Osteoblast (primary cell): ENCODE results near the gene RRAGC. TPM values are rescaled to one million over a fixed set of nuclear protein-coding genes. Genes with fewer than 3 reads are reported as not detected.

ENCODE experiments used
- DNase-seq: peaks from one replicate; pipeline ENCODE4 v3.0.0; 2011; ENCODE audit warnings: low spot score, mixed read lengths; ENCODE audit not compliant: insufficient read length; ENCODE audit errors: missing footprints
- H2AFZ ChIP-seq: 2 replicates; pipeline ENCODE4 v1.6.0; 2011; ENCODE audit warnings: mild to moderate bottlenecking, low read length
- H3K27ac ChIP-seq: 2 replicates; pipeline ENCODE4 v1.5.1; 2011; ENCODE audit warnings: mild to moderate bottlenecking, low read depth, low read length, moderate library complexity
- H3K27me3 ChIP-seq: 2 replicates; pipeline ENCODE4 v1.6.0; 2012; ENCODE audit warnings: mild to moderate bottlenecking, control low read depth, inconsistent platforms, low read length, moderate library complexity; ENCODE audit not compliant: insufficient read depth
- H3K36me3 ChIP-seq: 2 replicates; pipeline ENCODE4 v1.5.1; 2011; ENCODE audit warnings: mild to moderate bottlenecking, low read length, control low read depth, moderate library complexity; ENCODE audit not compliant: insufficient read depth
- H3K4me1 ChIP-seq: 2 replicates; pipeline ENCODE4 v1.5.1; 2011; ENCODE audit warnings: mild to moderate bottlenecking, low read length, control low read depth, moderate library complexity; ENCODE audit not compliant: insufficient read depth
- H3K4me2 ChIP-seq: 2 replicates; pipeline ENCODE4 v1.6.0; 2011; ENCODE audit warnings: mild to moderate bottlenecking, low read length; ENCODE audit not compliant: insufficient read depth
- H3K4me3 ChIP-seq: fragments of 200-600 bp; sonication (generic); 3 replicates; pipeline ENCODE4 v1.5.1; 2012; ENCODE audit warnings: mild to moderate bottlenecking, low read length, inconsistent platforms; ENCODE audit not compliant: insufficient read depth
- H3K79me2 ChIP-seq: 2 replicates; pipeline ENCODE4 v1.6.0; 2012; ENCODE audit warnings: mild to moderate bottlenecking, low read length, control low read depth, inconsistent platforms; ENCODE audit not compliant: insufficient read depth
- H3K9me3 ChIP-seq: 2 replicates; pipeline ENCODE4 v1.5.1; 2011; ENCODE audit warnings: low read depth, low read length, control low read depth
- H4K20me1 ChIP-seq: 2 replicates; pipeline ENCODE4 v1.6.0; 2012; ENCODE audit warnings: mild to moderate bottlenecking, low read length, control low read depth; ENCODE audit not compliant: insufficient read depth
- total RNA-seq: library from RNA; depleted of rRNA; stranded (reverse); fragments of >200 nt; gene quantifications from 2 replicates; pipeline ENCODE4 v1.2.3, GENCODE V29; 2012
- TF ChIP-seq, protein P1 (sequence below): IDR thresholded peaks from 2 replicates; pipeline ENCODE4 v1.5.1; 2011; ENCODE audit warnings: mild to moderate bottlenecking, low read depth, low read length, moderate library complexity; ENCODE audit errors: extremely low read depth

RRAGC gene
- total RNA-seq, 1 donor, result 57.9 TPM

DNA sequence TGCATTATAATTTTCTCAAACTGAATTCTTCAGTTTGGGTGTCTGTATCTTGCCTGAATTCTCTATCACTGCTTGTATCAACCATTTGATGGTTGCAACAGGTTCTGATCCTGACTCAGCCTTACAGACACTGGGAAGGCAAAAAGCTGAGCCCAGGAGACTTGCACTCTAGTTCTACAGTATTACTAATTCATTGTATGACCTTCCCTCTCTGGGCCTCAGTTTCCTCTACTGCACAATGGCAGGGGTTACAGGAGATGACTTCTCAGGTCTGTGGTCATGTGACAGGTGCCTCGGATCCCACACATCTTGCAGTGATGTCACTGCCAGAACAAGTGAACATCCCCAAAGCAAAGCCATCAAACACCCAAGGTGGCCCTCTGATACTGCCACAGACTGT is 38.7 kb downstream of the RRAGC start:
- Histone ChIP-seq H3K36me3 (no peaks in the 10 kb centered on the region), H2AFZ (no peak overlapping the region), H3K27me3 (peaks cover 61% of the 10 kb centered on the region), H3K4me3 (no peak overlapping the region), H4K20me1 (no peaks in the 10 kb centered on the region), H3K9me3 (no peaks in the 10 kb centered on the region), H3K4me1 (no peaks in the 10 kb centered on the region), H3K79me2 (no peaks in the 10 kb centered on the region), H3K4me2 (no peak overlapping the region), H3K27ac (no peak overlapping the region)
- TF ChIP-seq, protein P1, sequence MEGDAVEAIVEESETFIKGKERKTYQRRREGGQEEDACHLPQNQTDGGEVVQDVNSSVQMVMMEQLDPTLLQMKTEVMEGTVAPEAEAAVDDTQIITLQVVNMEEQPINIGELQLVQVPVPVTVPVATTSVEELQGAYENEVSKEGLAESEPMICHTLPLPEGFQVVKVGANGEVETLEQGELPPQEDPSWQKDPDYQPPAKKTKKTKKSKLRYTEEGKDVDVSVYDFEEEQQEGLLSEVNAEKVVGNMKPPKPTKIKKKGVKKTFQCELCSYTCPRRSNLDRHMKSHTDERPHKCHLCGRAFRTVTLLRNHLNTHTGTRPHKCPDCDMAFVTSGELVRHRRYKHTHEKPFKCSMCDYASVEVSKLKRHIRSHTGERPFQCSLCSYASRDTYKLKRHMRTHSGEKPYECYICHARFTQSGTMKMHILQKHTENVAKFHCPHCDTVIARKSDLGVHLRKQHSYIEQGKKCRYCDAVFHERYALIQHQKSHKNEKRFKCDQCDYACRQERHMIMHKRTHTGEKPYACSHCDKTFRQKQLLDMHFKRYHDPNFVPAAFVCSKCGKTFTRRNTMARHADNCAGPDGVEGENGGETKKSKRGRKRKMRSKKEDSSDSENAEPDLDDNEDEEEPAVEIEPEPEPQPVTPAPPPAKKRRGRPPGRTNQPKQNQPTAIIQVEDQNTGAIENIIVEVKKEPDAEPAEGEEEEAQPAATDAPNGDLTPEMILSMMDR, result no peak
- DNase-seq, result peak; percentile 62

DNA sequence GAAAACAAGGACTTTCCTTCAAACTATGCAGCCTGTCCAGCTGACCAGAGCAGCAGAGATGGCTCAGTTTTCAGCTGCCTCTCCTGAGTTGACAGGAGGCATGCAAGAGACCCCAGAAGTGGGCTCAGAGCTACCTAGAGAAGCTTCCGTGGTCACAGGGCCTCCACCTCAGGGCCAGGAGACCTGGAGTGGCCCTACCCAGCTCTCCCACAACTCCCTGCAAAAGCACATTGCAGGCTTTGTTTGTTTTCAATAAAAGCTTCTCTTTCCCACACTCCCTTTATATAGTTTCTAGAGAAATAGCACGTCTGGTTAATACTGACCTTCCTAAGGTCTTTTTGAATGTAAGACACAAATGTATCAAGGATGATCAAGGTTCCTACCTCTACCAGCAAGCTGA is 40.1 kb downstream of the RRAGC start:
- TF ChIP-seq, protein P1, result no peak
- Histone ChIP-seq H3K79me2 (no peaks in the 10 kb centered on the region), H3K4me3 (no peak overlapping the region), H3K27ac (no peak overlapping the region), H2AFZ (no peak overlapping the region), H3K4me2 (no peak overlapping the region), H3K4me1 (no peaks in the 10 kb centered on the region), H3K9me3 (no peaks in the 10 kb centered on the region), H3K27me3 (peaks cover 73% of the 10 kb centered on the region), H4K20me1 (no peaks in the 10 kb centered on the region), H3K36me3 (no peaks in the 10 kb centered on the region)
- DNase-seq, result peak; percentile 63

DNA sequence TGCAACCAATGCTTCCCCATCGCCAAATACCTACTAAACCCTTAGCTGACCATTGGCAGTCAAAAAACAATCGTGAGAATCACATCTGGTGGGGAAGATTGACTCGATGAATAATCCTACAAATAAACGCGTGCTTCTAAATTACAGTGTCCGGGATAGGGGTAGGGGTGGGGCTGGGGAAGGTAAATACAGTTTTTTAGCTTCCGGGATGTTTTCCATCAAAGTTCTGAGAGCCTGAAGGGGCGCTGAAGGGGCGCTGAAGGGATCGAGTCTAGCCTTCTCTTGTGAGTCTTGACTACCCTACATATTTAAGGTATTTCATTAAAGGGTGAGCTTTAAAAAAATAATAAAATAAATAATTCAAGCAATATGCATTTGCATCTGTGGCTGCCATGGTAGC is 40.5 kb downstream of the RRAGC start:
- Histone ChIP-seq H3K27me3 (peaks cover 78% of the 10 kb centered on the region), H3K4me1 (no peaks in the 10 kb centered on the region), H4K20me1 (no peaks in the 10 kb centered on the region), H3K9me3 (no peaks in the 10 kb centered on the region), H3K4me3 (no peak overlapping the region), H3K79me2 (no peaks in the 10 kb centered on the region), H3K27ac (no peak overlapping the region), H3K36me3 (no peaks in the 10 kb centered on the region), H2AFZ (no peak overlapping the region), H3K4me2 (no peak overlapping the region)
- no peak for DNase-seq
- TF ChIP-seq, protein P1, result no peak

DNA sequence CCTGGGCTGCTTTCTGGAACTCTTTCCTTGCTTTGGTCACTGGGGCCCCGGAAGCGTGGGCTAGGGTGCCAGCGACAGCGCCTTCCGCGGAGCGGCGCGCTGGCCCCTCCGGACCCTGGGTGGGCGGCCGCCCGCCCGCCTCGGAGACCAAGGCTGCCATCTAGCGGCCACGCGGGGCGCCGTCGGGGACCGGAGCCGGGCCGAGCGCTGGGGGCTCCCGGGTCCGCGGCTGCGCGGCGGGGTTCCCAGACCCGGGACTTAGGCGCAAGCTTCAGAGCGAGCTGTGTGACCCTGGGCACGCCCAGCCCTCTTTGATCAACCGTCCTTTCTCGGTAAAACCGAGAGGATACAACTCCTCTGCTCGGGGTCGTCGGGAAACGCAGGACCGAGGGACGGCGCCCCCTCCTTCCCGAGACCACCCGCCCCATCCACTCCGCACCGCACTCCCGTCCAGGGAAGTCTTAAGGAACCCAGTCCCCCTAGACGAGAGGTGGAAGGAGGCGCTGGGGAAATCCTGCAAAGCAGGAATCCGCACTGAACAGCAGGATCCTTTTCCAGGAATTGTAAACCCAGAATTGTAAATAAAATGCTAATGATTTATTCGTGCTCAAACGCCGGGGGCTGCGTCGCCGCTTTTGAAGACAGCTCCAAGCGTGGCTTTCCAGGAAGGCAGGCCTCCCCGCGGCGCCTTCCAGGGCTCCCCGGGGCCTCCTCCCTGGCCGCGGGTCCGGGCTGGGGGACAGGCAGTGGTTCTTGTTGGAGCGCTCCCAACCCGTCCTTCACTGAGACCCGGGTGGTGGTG is 41.2 kb downstream of the RRAGC start:
- H3K27ac ChIP-seq, result no peak overlapping the region
- no peaks in the 10 kb centered on the region for H3K36me3 ChIP-seq
- H3K4me3 ChIP-seq, result peak overlapping the region; percentile 39
- H3K27me3 ChIP-seq, result peaks cover 84% of the 10 kb centered on the region
- no peaks in the 10 kb centered on the region for H3K79me2 ChIP-seq
- H3K4me2 ChIP-seq, result peak overlapping the region; percentile 58
- peak overlapping the region; percentile 56 for H2AFZ ChIP-seq
- H3K4me1 ChIP-seq, result no peaks in the 10 kb centered on the region
- H3K9me3 ChIP-seq, result no peaks in the 10 kb centered on the region
- no peaks in the 10 kb centered on the region for H4K20me1 ChIP-seq
- TF ChIP-seq, protein P1, result peak; percentile 51
- DNase-seq, result peak; percentile 93
